H9 (cell line): ENCODE results near the gene CREB3L2. TPM values are rescaled to one million over a fixed set of nuclear protein-coding genes. Genes with fewer than 3 reads are reported as not detected.

Source experiments
- DNase-seq: peaks from one replicate; pipeline ENCODE4 v3.0.0-alpha.2; 2017
- H2AFZ ChIP-seq: one replicate; pipeline ENCODE4 v1.6.1; 2013; ENCODE audit warnings: mild to moderate bottlenecking, low read length, control low read depth, moderate library complexity
- H2AK5ac ChIP-seq: 2 replicates; pipeline ENCODE4 v1.6.1; 2013; ENCODE audit warnings: low read length, control low read depth, mixed read lengths; ENCODE audit not compliant: insufficient read length
- H2BK120ac ChIP-seq: one replicate; pipeline ENCODE4 v1.6.1; 2013; ENCODE audit warnings: low read depth, mild to moderate bottlenecking, low read length, control low read depth, inconsistent platforms; ENCODE audit not compliant: poor library complexity, severe bottlenecking
- H2BK12ac ChIP-seq: 2 replicates; pipeline ENCODE4 v1.6.1; 2013; ENCODE audit warnings: low read length, control low read depth, mixed read lengths, low read depth; ENCODE audit not compliant: insufficient read length
- H2BK15ac ChIP-seq: 2 replicates; pipeline ENCODE4 v1.6.1; 2013; ENCODE audit warnings: low read depth, low read length, control low read depth
- H2BK20ac ChIP-seq: one replicate; pipeline ENCODE4 v1.6.1; 2013; ENCODE audit warnings: low read depth, mild to moderate bottlenecking, low read length, control low read depth, inconsistent platforms; ENCODE audit not compliant: poor library complexity, severe bottlenecking
- H2BK5ac ChIP-seq: 2 replicates; pipeline ENCODE4 v1.6.1; 2013; ENCODE audit warnings: low read length, control low read depth, mixed read lengths; ENCODE audit not compliant: insufficient read length
- H3K14ac ChIP-seq: 2 replicates; pipeline ENCODE4 v1.6.1; 2013; ENCODE audit warnings: low read length, control low read depth; ENCODE audit not compliant: insufficient read depth
- H3K18ac ChIP-seq: 2 replicates; pipeline ENCODE4 v1.6.1; 2013; ENCODE audit warnings: low read depth, mild to moderate bottlenecking, mixed read lengths, low read length, control low read depth; ENCODE audit not compliant: insufficient read length
- H3K23ac ChIP-seq: 2 replicates; pipeline ENCODE4 v1.6.1; 2013; ENCODE audit warnings: low read length, control low read depth, mixed read lengths, low read depth; ENCODE audit not compliant: insufficient read length
- H3K23me2 ChIP-seq: 2 replicates; pipeline ENCODE4 v1.6.1; 2013; ENCODE audit warnings: low read depth, mild to moderate bottlenecking, mixed read lengths, low read length, control low read depth; ENCODE audit not compliant: insufficient read length, poor library complexity, severe bottlenecking
- H3K27ac ChIP-seq: 2 replicates; pipeline ENCODE4 v1.5.1; 2013; ENCODE audit warnings: low read length, control low read depth, mixed read lengths, low read depth; ENCODE audit not compliant: insufficient read length
- H3K27me3 ChIP-seq: 2 replicates; pipeline ENCODE4 v1.6.1; 2013; ENCODE audit warnings: low read length, control low read depth, inconsistent platforms; ENCODE audit not compliant: insufficient read depth
- H3K4ac ChIP-seq: 2 replicates; pipeline ENCODE4 v1.6.1; 2013; ENCODE audit warnings: low read depth, mild to moderate bottlenecking, control low read depth, inconsistent platforms, low read length, moderate library complexity
- H3K4me1 ChIP-seq: 2 replicates; pipeline ENCODE4 v1.6.1; 2013; ENCODE audit warnings: low read length, control low read depth, inconsistent platforms; ENCODE audit not compliant: insufficient read depth
- H3K4me2 ChIP-seq: 2 replicates; pipeline ENCODE4 v1.6.1; 2013; ENCODE audit warnings: low read length, control low read depth, mixed read lengths; ENCODE audit not compliant: insufficient read length, insufficient read depth
- H3K56ac ChIP-seq: 2 replicates; pipeline ENCODE4 v1.6.1; 2013; ENCODE audit warnings: low read depth, mild to moderate bottlenecking, mixed read lengths, low read length, control low read depth; ENCODE audit not compliant: insufficient read length
- H3K79me1 ChIP-seq: 2 replicates; pipeline ENCODE4 v1.6.1; 2013; ENCODE audit warnings: low read depth, mild to moderate bottlenecking, moderate library complexity, low read length, control low read depth, inconsistent platforms; ENCODE audit not compliant: insufficient read depth, poor library complexity, severe bottlenecking
- H3K79me2 ChIP-seq: 2 replicates; pipeline ENCODE4 v1.6.1; 2013; ENCODE audit warnings: low read length, control low read depth, inconsistent platforms; ENCODE audit not compliant: insufficient read depth
- H3K9ac ChIP-seq: 2 replicates; pipeline ENCODE4 v1.6.1; 2013; ENCODE audit warnings: low read length, control low read depth, mixed read lengths; ENCODE audit not compliant: insufficient read length; ENCODE audit errors: extremely low read depth
- H3K9me3 ChIP-seq: one replicate; pipeline ENCODE4 v1.6.1; 2013; ENCODE audit warnings: low read depth, low read length, inconsistent platforms; ENCODE audit not compliant: control insufficient read depth
- H3T11ph ChIP-seq: one replicate; pipeline ENCODE4 v1.6.1; 2013; ENCODE audit warnings: mild to moderate bottlenecking, low read length, control low read depth, inconsistent platforms
- H4K20me1 ChIP-seq: one replicate; pipeline ENCODE4 v1.6.1; 2013; ENCODE audit not compliant: control insufficient read depth, insufficient read length, insufficient read depth
- H4K5ac ChIP-seq: 2 replicates; pipeline ENCODE4 v1.6.1; 2013; ENCODE audit warnings: low read depth, mild to moderate bottlenecking, mixed read lengths, low read length, control low read depth; ENCODE audit not compliant: insufficient read length
- H4K8ac ChIP-seq: replicated peaks from 2 replicates; pipeline ENCODE4 v1.6.1; 2013; ENCODE audit warnings: low read length, control low read depth, mixed read lengths, low read depth; ENCODE audit not compliant: insufficient read length
- H4K91ac ChIP-seq: 2 replicates; pipeline ENCODE4 v1.6.1; 2013; ENCODE audit warnings: low read depth, mild to moderate bottlenecking, moderate library complexity, mixed read lengths, low read length, control low read depth; ENCODE audit not compliant: insufficient read length
- H3K27ac Mint-ChIP-seq, 3 experiments: 2 replicates in 2 of 3; 3 replicates in 1 of 3; pipeline ENCODE4 v1.8.0; 2020 to 2021; ENCODE audit warnings: mixed read lengths in 3 of 3, mild to moderate bottlenecking in 1 of 3, moderate library complexity in 1 of 3
- H3K27me3 Mint-ChIP-seq: 2 replicates; pipeline ENCODE4 v1.8.0; 2021; ENCODE audit warnings: low read depth, mild to moderate bottlenecking, moderate library complexity, mixed read lengths
- H3K36me3 Mint-ChIP-seq, 3 experiments: 2 replicates in 2 of 3; 3 replicates in 1 of 3; pipeline ENCODE4 v1.8.0; 2020 to 2021; ENCODE audit warnings: low read depth in 3 of 3, mixed read lengths in 3 of 3; ENCODE audit not compliant: insufficient read depth in 1 of 3
- H3K4me1 Mint-ChIP-seq, 2 experiments: 2 replicates each; pipeline ENCODE4 v1.8.0; 2020; ENCODE audit warnings: mixed read lengths in 2 of 2
- H3K4me3 Mint-ChIP-seq, 2 experiments: 2 replicates in 1 of 2; 3 replicates in 1 of 2; pipeline ENCODE4 v1.8.0; 2020 to 2021; ENCODE audit warnings: mild to moderate bottlenecking in 2 of 2, mixed read lengths in 2 of 2, moderate library complexity in 1 of 2
- H3K9me3 Mint-ChIP-seq, 2 experiments: 2 replicates in 1 of 2; 3 replicates in 1 of 2; pipeline ENCODE4 v1.8.0; 2020; ENCODE audit warnings: mild to moderate bottlenecking in 2 of 2, mixed read lengths in 2 of 2, moderate library complexity in 1 of 2
- CTCF ChIP-seq: fragments of 200-600 bp; sonication (generic); conservative IDR thresholded peaks from 3 replicates; pipeline ENCODE4 v1.8.0; 2021; ENCODE audit warnings: antibody characterized with exemption, mild to moderate bottlenecking
- WGBS: extraction: QIAGEN DNeasy Blood & Tissue Kit; methylation state at CpG from one replicate; pipeline ENCODE4 v1.1.7; 2013; ENCODE audit warnings: missing lambda C conversion rate, low lambda C conversion rate, mixed read lengths; ENCODE audit not compliant: insufficient read length; ENCODE audit errors: extremely low coverage; 5-methylcytosine and 5-hydroxymethylcytosine counted together
- total RNA-seq: library from RNA; stranded (reverse); gene quantifications from 2 replicates; pipeline ENCODE4 v1.2.1, GENCODE V29; 2021

The CREB3L2 gene
- total RNA-seq, 1 experiment from 2014 or later: 60.7 TPM

GRCh38 chr7:137950967-137951366 is 50.9 kb downstream of the CREB3L2 start:
- Histone ChIP-seq H2BK12ac (no peak overlapping the region), H4K91ac (no peak overlapping the region), H2BK15ac (no peak overlapping the region), H3K18ac (no peak overlapping the region), H3K23me2 (no peaks in the 10 kb centered on the region), H2BK120ac (no peak overlapping the region), H2AFZ (no peak overlapping the region), H3K56ac (no peak overlapping the region), H3K4me2 (no peak overlapping the region), H4K20me1 (no peaks in the 10 kb centered on the region), H3K27ac (no peak overlapping the region), H3K9ac (no peak overlapping the region), H3K14ac (no peak overlapping the region), H2AK5ac (no peak overlapping the region), H3K4ac (no peak overlapping the region), H3T11ph (no peak overlapping the region), H4K8ac (no peak overlapping the region), H2BK5ac (no peak overlapping the region), H4K5ac (no peak overlapping the region), H2BK20ac (no peak overlapping the region), H3K79me1 (no peaks in the 10 kb centered on the region), H3K23ac (no peak overlapping the region), H3K4me1 (peaks cover 9% of the 10 kb centered on the region; the same call in 1 of the 2 replicates), H3K27me3 (no peaks in the 10 kb centered on the region), H3K9me3 (no peaks in the 10 kb centered on the region), H3K79me2 (peaks cover 4% of the 10 kb centered on the region; the same call in 1 of the 2 replicates)
- H3K4me3 Mint-ChIP-seq: no peak overlapping the region
- H3K36me3 Mint-ChIP-seq: peaks cover 0 to 4% (median 1%) of the 10 kb centered on the region in 3 experiments; a peak in 1 of 7 replicates
- H3K27ac Mint-ChIP-seq: no peak overlapping the region; a peak in 1 of 7 replicates
- H3K27me3 Mint-ChIP-seq: no peaks in the 10 kb centered on the region
- no peaks in the 10 kb centered on the region for H3K9me3 Mint-ChIP-seq
- no peak for DNase-seq
- WGBS: no CpG with 5 or more reads among the region's 7 CpGs
- TF ChIP-seq CTCF: no peak
- peaks cover 45 to 59% of the 10 kb centered on the region in 2 experiments for H3K4me1 Mint-ChIP-seq
